Measurements from ENCODE around the gene LTBP2.
A peak's percentile ranks its signal among the peaks of the same experiment; 100 is the strongest.

LTBP2 gene

DNA sequence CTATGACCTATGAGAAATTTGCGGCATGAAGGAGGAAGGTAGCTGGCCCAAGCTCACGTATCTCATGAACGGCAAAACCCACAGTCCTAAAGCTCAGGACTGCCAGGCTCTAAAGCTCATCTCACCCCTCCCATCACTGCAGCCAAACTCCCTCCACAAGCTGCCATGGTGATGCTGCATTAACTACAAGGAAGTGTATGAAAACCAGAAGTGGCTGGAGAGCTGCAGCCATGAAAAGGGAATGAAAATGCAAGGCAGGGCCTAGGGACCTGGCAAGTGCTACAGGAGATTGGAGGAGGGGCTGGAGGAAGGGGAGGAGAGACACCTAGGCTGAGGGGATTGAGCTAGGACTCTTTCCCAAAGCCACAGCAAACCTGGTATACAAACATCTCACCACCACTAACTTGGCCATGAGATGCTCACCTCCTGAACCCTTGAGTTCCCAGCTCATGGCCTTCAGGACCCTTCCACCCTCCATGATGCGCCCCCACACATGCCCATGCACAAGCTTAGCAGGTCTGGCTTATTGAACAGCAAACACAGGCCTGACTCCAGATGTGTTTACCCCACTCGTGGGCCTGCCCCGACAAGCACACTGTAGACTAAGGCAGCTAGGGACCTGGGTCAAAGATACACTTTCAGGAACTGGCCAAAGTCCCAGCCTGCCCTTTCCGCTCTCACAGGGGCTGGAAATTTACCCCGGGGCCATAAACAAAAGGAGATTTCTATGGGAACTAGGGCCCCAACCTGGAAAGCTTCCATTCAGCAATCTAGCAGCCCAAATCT, 42.0 kb downstream of the LTBP2 start:
- peak in 1 of 3 experiments; percentile 36 for DNase-seq

DNA sequence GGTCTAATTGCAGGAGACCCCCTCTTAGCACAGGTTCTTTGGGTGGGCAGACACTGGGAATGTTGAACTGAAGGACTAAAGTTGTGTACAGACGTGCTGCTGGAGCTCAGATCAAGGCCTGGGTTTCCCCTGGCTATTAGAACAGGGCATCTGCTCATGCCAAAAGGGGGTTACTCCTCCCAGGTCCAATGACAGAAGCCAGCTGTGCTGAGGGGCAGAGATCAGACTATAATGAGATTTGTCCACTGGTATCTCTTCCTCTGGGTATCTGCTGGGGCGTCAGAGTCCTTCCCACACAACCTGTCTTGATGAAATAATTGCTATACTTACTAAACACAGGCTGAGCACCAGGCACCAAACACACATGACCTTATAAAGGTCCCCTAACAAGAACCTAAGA, 42.6 kb downstream of the LTBP2 start:
- no peak for DNase-seq

DNA sequence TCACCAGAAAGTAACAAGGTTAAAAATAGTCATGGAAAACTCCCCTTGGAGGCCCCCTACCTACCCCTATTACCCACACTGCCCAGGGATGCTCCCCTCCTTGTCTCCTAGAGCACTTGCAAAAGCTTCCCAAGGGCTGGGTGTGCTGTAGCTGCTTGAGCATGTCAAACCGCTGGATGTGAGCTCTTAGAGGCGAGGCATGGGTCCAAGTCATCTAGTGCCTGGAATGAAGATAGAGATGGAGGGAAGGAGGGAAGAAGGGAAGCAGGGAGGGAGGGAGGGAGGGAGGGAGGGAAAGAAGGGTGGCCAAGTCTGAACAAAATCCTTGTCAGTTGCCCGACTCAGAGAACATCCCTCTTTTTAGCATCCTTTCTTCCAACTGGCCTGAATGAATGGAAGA, 43.1 kb downstream of the LTBP2 start:
- DNase-seq: no peak

DNA sequence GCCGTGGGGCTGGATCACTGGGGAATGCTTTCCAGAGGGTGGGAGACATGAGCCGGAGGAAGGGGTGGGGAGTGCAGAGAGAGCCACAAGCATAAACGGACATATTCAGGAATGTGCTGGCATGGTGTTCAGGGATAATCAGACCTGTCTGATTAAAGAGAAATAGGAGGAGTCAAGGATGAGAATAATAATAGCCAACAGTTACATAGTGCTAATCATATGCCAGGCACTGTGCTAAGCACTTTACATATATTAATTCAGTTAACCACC, 43.7 kb downstream of the LTBP2 start:
- no peak for DNase-seq

DNA sequence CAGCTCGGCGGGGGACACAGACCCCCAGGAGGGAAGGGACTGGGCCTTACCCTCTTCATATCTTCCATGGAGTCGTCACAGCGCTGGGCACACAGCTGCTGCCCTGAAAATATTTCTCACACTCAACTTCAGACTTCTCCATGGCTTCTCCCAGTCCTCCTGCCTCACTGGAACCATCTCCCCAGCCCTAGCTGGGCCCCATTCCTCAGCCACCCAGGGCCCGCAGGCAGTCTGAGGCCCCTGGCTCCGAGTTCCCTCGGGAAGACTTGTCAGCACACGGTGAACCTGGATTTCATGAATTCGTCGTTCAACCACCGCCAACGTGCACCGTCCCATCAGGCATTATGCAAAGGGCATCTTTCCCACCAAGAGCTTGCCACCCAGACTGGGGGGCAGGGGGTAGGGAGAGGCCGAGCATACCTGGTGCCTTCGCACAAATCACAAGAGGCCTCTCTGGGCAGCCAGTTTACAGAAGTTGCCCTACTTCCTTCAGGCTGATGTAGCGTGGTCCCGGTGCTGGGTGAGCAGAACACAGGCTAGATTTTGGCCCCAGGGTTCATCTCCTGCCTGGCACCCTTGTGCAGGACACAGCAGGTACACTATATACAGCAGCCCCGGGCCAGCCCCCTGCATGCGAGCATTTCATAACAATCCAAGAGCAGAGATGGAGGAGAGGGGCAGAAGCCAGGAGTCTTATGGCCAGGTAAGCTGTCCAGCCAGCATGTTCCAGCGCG, 44.2 kb downstream of the LTBP2 start:
- no peak for DNase-seq

DNA sequence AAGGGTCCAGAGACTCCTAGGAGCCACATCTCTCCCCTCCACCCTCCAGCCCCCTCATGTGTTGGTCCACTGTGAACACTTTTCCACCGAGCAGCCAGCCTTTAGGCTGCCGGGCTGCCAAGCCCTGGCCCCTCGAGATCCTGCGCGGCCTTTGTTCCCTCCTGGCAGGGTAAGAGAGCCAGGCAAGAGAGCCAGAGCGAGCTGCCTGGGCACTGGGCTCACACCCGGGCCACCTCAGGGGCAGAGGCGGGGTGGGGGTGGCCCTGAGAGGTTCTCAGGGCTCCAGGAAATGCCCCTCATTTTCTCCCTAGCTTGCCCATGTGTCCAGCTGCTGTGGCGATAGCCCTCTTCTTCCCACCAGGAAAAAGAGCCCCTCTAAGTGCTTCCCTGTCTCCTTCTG, 44.8 kb downstream of the LTBP2 start:
- no peak for DNase-seq

DNA sequence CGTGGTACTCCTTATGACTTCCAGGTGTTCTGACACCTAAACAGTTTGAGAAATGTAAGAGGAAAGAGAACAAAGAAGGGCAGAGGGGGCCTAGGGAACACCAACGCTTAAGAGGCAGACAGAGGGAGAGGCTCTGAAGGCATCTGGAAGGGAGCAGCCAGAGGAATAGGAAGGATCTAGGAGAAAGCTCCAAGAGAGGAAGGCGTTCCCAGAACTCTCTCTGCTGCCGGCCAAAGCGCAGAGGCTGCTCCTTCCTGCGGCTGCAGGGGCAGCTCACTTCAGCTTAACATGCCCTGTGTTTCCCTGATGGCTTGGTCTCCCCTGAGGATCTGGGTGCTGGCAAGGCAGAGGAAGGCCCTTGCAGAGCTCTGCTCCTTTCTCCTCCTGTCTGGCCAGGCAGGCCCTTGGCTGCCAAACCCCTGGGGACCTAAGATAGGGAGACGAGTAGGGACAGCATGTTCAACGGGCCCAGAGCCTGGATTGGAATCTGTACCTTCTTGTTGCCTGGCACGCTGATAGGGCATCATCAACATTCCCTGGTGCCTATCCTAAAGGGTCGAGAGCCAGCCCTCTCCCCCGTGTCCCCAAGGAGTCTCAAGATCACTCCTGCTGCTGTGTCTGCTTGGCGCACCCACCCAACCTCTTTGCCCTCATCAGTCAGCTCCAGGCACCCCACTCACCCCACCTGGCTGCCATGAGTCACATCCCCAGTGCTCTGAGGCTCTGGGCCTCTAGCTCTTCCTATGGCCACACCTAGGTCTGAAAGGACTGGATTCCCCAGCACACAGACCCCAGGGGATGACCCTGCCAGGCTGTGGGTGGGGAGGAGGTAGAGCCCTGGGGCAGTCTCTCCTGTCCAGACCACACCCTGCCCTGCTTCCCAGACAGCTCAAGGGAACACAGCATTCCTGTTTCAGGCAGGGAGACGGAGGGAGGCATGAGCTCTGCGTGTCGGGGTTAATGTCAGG, 45.6 kb downstream of the LTBP2 start:
- no peak for DNase-seq

DNA sequence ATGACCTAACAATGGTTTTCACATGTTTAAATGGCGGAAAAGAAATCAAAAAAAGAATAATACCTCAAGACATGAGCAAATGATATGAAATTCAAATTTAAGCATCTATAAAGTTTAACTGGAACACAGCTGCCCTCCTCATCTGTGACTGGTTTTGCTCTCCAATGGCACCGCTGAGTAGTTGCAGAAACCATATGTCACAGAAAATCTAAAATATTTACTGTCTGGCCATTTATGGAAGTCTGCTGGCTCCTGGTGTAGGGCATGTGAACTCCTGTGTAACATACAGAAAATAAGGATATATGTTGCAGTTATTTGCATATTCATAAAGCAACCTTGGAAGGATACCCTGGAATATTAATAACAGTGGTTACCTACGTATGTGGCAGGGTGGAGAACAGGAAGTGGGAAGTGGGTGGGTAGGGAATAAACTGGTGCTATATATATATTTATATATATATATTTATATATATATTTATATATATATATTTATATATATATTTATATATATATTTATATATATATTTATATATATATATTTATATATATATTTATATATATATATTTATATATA, 48.4 kb downstream of the LTBP2 start:
- no peak for DNase-seq

DNA sequence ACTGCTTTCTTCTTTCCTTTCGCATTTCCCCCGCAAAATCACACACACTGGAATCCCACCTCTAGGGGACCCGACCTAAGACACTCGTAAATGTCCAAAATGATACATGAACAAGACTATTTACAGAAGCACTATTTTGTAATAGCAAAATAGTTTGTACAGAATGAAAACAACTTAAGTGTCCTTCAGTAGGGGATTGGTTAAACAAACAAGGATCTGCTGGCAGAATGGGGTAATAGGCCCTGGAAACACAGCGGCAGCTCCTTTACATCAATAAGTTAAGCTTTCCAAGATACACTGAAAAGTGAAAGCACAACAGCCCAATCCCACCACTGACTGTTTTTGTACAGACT, 48.8 kb downstream of the LTBP2 start:
- DNase-seq: peak in 2 of 3 experiments; percentile 13 to 57

DNA sequence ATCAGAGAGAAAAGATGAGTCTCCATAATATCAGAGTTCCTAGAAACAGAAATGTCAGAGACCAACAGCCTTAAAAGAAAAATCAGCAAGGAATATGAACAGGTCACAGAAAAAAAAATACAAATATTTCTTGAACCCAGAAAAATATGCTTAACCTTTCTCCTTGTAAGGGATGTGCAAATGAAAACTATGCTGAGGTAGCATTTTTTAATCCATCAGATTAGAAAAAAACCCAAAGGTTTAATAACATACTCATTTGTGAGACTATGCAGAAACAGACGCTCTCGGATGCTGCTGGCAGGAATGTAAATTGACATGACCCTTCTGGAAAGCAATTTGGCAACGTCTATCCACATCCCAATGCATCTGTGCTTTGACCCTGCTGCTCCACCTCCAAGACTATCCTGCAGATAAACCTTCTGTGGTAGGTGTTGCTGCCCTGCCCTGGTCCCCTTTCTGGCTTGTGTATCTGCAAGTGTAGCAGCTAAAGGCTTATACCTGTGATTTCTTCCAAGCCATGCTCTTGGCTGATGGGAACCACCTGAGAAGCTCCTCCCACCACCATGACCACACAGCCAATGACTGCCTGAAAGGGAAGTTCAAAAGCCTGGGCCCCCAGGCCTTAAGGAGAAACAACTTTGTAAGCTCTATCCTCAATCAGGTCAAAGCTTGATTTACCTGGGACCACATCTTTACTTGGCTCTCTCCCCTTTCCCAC, 49.4 kb downstream of the LTBP2 start:
- DNase-seq: peak in 2 of 3 experiments; percentile 26 to 57

DNA sequence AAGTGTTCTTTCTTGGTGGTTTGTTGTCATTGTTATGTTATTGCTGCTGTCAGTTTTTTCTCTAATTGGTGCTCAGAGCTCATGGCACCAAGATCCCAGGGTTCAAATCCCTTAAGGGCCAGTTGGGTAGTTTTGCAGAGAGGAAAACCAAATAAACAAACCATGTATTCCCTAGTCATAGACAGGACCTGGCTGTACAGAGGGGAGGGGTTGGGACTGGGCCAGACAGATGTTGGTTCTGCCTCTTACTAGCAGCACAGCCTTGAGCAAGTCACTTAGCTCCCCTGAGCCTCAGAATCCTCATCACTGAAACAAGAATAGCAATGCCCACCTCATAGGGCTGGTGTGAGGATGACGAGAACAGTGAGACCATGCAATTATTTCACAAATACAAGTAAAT, 53.4 kb downstream of the LTBP2 start:
- DNase-seq: no peak

DNA sequence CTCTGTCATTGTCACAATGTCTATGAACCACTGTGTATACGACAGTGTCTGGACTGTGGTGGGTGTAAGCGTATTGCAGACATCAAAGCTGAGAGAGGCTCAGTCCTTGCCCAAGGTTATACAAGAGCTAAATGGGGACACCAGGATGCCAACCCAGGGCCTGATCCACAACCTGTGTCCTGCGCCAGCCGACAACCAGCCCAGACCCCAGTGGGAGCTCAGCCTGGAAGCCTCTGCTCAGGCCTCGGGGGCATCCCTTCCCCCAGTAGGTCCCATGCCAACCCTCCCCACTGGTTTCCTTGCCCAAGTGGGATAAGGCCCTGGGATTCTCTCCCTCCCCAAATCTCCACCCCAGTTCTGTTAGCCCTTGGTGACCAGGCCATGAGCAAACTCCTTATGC, 54.3 kb downstream of the LTBP2 start:
- DNase-seq: no peak

DNA sequence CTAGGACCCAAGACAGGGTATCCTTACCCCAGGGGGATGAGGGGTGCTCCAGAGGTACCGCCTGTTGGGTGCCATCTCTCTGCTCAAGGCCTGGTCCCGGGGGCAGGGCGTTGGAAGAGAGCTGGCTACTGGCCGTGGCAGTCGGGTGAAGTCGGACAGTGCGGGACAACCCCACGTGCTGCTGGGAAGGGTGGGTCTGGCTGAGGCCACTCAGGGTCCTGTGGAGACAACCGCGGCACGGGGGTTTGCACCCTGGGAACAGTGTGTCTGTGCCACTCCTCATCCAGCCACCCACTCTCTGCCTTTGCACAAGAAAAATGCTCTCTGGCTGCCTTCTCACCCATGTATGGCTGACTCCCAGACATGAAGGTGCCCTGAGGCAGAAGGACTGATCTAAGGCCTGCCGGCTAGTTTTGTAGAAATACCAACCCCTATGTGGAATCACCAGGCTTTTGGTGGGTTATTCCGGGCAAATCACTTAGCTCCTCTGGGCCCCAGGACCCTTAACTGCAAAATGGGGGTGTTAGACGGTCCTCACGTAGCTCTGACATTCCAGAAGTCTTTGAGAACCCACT, 56.5 kb downstream of the LTBP2 start:
- no peak for DNase-seq

DNA sequence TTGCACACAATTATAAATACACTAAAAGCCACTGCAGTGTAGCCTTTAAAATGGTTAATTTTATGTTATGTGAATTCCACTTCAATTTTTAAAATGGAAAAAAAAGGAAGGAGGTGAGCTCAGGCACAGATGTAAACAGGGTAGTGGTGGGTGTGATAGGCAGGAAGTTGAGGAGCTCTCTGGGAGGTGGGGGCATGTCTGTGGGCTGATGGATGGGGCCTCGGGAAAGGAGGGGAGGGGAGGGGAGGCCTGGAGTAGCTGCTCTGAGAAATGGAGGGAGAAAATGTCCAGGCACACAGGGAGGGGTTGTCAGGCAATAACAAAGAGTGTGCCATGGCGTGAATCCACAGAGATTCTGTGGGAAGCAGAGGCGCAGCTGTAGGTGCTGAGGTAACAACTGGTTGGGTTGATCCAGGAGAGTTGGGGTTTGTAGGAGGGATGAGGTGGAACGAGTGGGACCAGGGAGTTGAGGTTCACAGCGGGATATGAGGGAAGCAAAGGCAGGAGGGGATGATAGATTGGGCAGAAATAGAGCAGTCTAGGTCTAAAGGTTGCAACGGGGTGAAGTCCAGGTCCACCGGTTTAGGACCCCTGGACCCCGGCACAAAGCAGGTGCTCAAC, 57.2 kb downstream of the LTBP2 start:
- no peak for DNase-seq

DNA sequence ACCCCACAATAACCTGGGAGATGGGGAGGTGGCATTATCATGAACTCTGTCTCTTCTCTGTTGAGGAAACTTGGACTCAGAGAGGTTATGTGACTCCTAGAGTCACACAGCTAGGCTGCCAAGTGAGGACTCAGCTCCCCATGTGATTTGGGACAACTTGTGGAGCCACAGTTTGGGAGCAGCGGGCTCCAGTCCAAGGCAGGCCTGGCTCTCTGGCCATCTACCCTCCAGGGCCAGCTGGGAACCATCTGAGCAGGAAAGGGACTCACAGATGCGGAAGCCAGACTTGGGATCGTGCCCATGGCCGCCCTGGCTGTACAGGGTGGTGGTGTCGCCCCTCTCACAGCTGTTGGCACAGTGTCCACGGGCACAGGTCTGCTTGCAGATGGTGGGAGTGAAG, 59.4 kb downstream of the LTBP2 start:
- DNase-seq: no peak

DNA sequence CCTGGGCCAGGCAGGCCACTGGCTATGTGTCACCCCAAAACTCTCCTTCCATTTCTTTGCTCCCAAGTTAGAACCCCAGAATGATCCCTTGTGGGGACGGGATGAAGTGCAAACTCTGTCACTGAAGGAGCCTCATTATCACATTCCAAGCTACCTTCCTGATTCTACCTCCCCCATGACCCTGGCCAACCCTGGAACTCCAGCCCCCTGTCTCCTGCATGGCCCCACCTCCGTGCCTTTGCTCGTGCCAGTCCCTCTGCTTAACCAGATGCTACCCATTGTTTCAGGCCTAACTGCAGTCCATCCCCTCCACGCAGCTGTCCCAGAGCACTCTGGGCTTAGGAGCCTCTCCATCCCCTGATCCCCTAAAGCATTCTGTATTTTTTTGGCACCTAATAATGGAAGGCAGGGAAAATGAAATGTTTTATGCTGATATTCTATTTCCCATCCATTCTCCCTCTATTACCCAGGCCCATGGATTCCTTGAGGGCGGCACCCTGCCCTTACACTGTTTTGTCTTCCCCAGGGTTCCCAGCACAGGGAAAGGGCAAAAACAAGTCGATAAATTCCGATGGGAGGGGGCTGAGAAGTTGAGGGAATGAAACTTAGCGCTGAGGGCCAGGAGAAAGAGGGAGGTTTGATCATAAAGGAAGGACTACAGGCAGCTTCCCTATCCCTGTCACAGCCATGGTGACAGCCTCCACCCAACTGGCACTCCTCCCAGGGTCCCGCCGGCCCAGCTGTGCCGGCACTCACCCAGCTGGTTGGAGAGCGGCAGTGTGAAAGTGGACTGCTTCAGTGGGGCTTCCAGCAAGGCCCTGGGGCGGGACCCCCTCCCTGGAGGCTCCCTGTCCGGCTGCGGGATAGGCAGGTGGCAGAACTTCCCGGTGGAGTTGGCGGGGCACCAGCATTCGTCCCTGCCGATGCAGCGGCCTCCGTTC, 60.3 kb downstream of the LTBP2 start:
- DNase-seq: no peak

DNA sequence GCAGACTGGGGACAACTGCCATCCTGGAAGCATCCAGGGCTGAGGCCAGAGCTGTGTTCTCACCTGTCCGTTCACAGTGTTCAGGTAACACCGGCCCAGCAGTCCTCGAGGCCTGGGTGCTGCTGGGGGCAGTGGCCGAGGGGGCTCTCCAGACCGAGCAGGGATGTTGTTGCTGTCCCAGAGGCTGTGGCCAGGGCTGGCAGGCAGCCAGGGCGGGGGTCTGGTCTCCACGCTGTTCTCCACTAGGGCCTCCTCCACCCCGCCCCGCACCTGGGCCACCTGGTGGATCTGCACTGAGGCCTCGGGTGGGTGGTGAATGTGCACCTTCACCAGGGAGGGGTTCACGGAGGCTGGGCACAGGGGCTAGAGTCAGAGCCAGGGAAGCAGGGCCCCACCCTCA, 61.0 kb downstream of the LTBP2 start:
- DNase-seq: no peak

DNA sequence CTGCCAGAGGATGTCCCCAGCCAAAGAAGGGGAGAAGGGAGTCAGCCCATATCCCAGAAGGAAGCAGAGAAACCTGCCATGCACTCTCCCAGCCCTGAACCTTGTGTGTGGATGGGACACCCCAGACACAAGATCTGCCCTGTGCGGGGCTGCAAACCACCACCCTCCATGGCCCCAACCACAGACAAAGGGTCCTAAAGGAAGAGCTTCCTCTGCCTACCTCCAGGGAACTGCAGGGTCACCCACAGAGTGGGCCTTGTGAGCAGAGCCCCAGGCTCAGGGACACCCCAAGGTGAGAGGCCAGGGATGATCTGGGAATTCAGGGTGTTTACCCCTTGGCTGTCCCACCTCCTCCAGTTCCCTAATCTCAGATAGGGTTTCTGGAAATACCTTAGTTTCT, 62.0 kb downstream of the LTBP2 start:
- DNase-seq: no peak

DNA sequence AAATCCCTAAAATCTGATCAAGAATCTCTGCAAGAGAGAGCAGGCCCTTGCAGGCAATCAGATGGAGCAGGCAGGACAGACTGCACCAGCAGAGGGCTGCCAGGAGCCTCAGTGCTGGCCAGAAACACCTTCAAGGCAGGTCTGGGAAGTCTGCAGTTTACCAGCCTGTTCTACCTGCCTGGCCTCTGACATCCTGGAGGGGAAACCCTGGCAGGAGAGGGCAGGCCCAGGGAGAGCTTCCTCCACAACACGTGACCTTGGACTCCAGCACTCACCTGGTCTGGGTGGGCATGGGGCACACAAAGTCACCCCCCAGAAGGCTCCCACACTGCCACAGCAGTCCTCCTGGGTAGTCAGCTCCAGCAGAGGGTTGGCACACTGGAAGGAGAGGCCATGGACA, 62.4 kb downstream of the LTBP2 start:
- DNase-seq: no peak

DNA sequence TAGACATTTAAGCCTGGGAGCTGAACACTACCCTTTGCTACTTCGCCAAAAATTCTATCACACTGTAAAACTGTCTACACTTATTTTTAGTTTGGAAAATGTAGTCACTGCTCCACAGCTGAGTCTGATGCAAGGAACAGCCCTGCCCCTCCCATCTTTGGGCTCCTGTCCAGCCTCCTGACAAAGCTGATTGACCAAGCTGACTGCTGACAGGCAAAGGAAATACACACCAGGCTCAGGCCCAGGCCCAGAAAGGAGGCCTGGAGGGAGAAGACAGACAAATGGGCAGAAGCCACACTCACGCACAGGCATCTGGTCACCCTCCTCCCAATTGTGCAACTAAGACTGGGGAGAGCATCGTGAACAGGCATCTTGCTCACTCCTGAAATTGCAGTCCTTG, 63.2 kb downstream of the LTBP2 start:
- DNase-seq: no peak

Measured in NCI-H1417 (cell line).